Activated T-cell treated with anti-CD3 and anti-CD28 coated beads, Interleukin-2, amount 50 U/mL, for 72 hours (primary cell): ENCODE measurements around the gene NEK6. TPM values are rescaled to one million over a fixed set of nuclear protein-coding genes. Genes with fewer than 3 reads are reported as not detected.

ENCODE experiments used
- ATAC-seq, 2 donors: fragments of 150-1000 bp; cut with Tn5 transposase; replicated peaks in 1 of 2; 2 replicates each; pipeline ENCODE4 v1.10.0; 2021; ENCODE audit warnings: moderate library complexity in 2 of 2, mild to moderate bottlenecking in 1 of 2
- DNase-seq, 2 donors: peaks; one replicate each; pipeline ENCODE4 v3.0.0; 2021 to 2022; ENCODE audit warnings: mixed read lengths in 1 of 2
- H3K27ac Mint-ChIP-seq: one replicate; pipeline ENCODE4 v1.8.0; 2022; ENCODE audit warnings: mild to moderate bottlenecking, moderate library complexity, mixed read lengths
- H3K27me3 Mint-ChIP-seq: one replicate; pipeline ENCODE4 v1.8.0; 2022; ENCODE audit warnings: low read depth, mixed read lengths
- H3K36me3 Mint-ChIP-seq, 2 donors: one replicate each; pipeline ENCODE4 v1.8.0; 2022; ENCODE audit warnings: mixed read lengths in 2 of 2, mild to moderate bottlenecking in 1 of 2; ENCODE audit not compliant: insufficient read depth in 2 of 2
- H3K4me1 Mint-ChIP-seq: one replicate; pipeline ENCODE4 v1.8.0; 2022; ENCODE audit warnings: low read depth, mixed read lengths
- H3K4me3 Mint-ChIP-seq, 2 donors: one replicate each; pipeline ENCODE4 v1.8.0; 2022; ENCODE audit warnings: mild to moderate bottlenecking in 2 of 2, mixed read lengths in 2 of 2, moderate library complexity in 2 of 2
- H3K9me3 Mint-ChIP-seq, 2 donors: one replicate each; pipeline ENCODE4 v1.8.0; 2022; ENCODE audit warnings: mixed read lengths in 2 of 2
- total RNA-seq, 2 donors: library from RNA; stranded (reverse); gene quantifications; one replicate each; pipeline ENCODE4 v1.2.3, GENCODE V29; 2022

Gene NEK6
- total RNA-seq, 2 donors from 2014 or later = 8.1 to 8.5 TPM

DNA sequence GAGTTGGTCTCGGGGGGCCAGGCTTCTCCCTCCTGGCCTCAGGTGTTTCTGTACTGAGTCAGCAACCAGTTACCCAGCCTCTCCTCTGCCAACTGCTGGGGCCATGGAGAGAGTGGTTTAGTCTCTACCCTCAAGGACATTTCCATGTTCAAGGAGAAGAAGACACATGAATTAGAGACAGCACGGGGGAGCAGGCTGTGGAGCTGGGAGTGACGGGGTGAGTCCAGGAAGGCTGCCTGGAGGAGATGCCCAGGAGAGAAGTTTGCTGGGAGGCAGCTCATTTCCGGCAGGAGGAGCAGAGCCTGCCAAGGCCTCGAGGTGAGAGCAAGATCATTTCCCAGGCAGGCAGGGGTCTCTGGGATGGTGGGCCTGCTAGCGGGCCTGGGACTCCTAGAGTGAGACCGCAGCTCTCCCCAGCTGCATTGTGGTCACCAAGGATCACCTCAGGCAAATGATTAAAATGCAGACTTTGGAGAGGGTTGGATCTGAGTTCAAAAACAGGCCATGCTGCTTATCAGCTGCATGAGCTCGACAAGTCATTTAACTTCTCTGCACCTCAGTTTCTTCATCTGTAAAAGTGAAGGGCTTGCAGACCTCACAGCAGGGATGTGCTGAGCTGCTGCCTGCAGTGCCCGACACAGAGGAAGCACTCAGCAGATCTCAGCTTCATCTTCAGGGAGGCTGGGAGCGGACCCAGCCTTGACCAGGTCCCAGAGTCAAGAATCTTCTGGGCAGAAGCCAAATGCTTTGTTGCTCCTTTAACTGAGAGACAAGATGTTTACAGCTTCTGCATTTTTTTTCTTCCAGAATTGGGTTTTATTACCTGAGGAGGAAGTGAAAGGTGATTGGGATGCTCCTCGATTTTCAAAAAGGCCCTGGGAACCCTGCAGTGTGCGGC is 35.2 kb downstream of the NEK6 start:
- Mint-ChIP-seq H3K4me1 (peaks cover 45% of the 10 kb centered on the region), H3K9me3 (no peaks in the 10 kb centered on the region), H3K36me3 (no peaks in the 10 kb centered on the region), H3K27ac (no peak overlapping the region), H3K27me3 (peaks cover 7% of the 10 kb centered on the region), H3K4me3 (peak overlapping the region; percentile 23 to 70)
- no peak for DNase-seq
- ATAC-seq = peak in 1 of 2 donors; percentile 8

DNA sequence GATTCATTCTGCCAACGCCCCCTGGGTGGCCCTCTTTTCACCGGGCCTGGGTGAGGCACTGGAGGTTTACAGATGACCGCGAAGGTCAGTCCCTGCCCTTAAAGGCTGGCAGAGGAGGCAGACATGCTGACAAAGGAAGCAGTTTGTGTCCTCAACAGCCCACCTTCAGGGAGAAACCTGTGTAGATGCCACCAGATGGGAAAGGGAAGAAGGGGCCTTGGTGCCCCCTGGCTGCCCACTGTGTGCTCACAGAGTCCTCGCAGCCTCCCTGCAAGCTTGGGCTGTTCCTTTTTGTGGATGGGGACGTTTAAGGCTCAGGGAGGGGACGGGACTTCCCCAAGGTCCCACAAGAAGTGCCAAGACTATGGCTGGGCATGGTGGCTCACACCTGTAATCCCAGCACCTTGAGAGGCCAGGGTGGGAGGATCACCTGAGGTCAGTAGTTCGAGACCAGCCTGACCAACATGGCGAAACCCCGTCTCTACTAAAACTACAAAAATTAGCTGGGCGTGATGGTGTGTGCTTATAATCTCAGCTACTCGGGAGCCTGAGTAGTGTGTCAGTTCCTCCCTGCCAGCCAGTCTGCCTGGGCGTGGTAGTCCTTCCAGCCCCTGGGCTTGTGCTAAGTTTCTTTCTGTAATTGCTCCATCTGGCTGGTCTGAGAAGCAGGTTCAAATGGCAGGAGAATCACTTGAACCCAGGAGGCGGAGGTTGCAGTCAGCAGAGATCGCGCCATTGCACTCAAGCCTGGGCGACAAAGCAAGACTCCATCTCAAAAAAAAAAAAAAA is 36.2 kb downstream of the NEK6 start:
- Mint-ChIP-seq H3K36me3 (no peaks in the 10 kb centered on the region), H3K27ac (no peak overlapping the region), H3K27me3 (peaks cover 7% of the 10 kb centered on the region), H3K4me1 (peaks cover 44% of the 10 kb centered on the region), H3K9me3 (no peaks in the 10 kb centered on the region), H3K4me3 (no peak overlapping the region)
- peak in 1 of 2 donors; percentile 41 for DNase-seq
- ATAC-seq = peak in 1 of 2 donors; percentile 34

DNA sequence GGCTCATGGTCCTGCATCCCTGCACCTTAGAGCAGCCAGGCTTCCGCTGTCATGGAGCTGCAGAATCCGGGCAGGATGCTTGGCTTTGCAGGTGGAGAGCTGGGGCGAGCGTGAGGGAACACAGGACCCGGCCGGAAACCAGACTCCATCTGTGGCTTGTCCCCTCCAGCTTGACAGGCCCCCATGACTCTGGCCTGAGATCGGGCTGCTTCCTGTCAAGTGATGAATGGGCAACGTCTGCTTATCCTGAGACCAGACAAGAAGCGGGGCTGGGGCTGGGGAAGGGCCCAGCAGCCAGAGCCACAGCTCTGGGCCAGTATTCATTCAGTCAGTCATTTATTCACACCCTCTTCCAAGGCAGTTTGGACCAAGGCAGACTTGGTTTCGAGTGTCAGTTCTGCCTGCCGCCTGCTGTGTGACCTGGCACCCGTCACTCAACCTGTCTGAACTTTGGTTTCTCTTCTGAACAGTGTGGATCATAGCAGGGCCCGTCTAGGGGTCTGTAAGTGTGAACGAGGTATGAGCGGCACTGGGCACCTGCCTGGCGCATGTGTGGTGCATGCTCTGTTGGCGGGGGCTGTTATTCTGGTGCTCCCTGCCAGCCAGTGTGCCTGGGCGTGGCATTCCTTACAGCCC is 37.5 kb downstream of the NEK6 start:
- no peak for DNase-seq
- Mint-ChIP-seq H3K9me3 (no peaks in the 10 kb centered on the region), H3K4me3 (no peak overlapping the region), H3K27ac (no peak overlapping the region), H3K4me1 (peaks cover 44% of the 10 kb centered on the region), H3K36me3 (no peaks in the 10 kb centered on the region), H3K27me3 (peaks cover 7% of the 10 kb centered on the region)
- ATAC-seq = no peak

DNA sequence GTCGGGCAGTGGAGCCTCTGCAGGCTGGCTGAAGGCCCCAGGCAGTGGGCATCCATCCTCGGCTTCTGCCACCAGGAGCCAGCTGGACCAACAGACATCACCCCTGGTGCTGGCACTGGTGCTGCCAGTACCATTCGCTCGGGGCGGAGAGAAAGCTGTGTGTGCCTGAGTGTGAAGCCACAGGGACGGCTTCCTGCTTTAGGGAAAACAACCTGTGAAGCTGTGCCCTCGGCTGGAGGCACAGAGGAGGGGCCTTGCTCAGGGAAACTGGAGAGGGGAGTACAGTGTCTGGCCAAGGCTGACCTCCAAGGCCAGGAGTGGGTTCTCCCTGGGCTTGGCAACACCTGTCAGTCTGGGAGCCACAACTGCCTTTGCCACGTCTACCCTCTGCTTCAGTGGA is 38.3 kb downstream of the NEK6 start:
- H3K27ac Mint-ChIP-seq = no peak overlapping the region
- H3K4me1 Mint-ChIP-seq = peaks cover 38% of the 10 kb centered on the region
- no peak for ATAC-seq
- H3K4me3 Mint-ChIP-seq = no peak overlapping the region
- H3K9me3 Mint-ChIP-seq = no peaks in the 10 kb centered on the region
- no peak for DNase-seq
- peaks cover 7% of the 10 kb centered on the region for H3K27me3 Mint-ChIP-seq
- no peaks in the 10 kb centered on the region for H3K36me3 Mint-ChIP-seq

DNA sequence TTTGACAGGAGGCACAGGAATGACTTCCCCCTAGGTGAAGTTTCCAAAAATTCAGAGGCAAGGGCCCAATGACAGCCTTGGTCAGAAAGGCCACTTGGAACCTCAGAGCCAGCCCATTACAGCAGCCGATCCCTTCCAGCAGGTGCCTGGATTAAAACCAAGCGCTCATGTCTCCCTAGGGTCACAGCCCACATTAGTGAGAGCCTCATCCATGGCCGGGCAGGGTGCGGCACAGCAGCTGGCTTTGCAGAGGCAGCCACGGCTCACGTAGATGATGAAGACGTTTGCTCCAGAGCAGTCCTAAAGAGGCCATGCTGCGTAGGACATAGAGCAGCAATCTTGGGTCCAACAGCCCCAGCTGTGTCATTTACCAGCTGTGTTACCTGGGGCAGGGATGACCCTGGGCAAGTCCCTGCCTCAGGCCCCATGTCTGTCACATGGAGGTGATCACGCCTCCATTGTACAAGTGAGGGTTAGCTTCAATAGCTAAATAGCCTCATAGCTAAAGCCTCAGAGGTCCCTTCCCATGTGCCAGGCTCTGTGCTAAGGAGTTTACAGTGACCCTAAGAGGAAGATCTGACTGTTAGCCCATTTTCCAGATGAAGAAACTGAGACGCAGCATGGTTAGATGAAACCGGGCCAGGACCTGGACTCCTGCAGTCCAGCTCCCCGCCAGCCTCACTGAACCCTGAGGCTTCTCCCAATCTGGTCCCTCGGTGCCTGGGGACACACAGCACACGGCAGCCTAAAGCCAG is 39.2 kb downstream of the NEK6 start:
- ATAC-seq = no peak
- Mint-ChIP-seq H3K4me3 (no peak overlapping the region), H3K9me3 (no peaks in the 10 kb centered on the region), H3K36me3 (no peaks in the 10 kb centered on the region), H3K27me3 (peaks cover 7% of the 10 kb centered on the region), H3K4me1 (peaks cover 29% of the 10 kb centered on the region), H3K27ac (no peak overlapping the region)
- DNase-seq = no peak

DNA sequence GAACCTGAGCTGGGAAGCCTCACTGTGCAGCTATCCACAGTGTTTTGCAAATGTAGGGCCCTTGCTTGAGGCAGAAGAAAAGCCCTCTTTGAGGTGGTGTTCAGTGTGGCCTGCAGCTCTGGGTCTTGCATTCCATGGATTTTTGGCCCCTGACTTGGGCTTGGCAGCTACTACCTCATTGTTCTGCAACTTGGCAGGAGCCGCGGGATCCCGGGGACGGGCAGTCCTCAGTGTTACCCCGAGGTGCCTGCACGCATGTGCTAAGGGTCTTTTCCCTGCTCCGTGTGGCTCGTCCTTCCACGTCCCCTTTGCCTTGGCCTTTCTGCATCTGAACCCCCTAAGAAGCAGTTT is 39.8 kb downstream of the NEK6 start:
- no peaks in the 10 kb centered on the region for H3K36me3 Mint-ChIP-seq
- H3K4me3 Mint-ChIP-seq = no peak overlapping the region
- H3K27ac Mint-ChIP-seq = no peak overlapping the region
- peaks cover 24% of the 10 kb centered on the region for H3K4me1 Mint-ChIP-seq
- no peak for DNase-seq
- H3K9me3 Mint-ChIP-seq = no peaks in the 10 kb centered on the region
- H3K27me3 Mint-ChIP-seq = peaks cover 7% of the 10 kb centered on the region
- no peak for ATAC-seq

DNA sequence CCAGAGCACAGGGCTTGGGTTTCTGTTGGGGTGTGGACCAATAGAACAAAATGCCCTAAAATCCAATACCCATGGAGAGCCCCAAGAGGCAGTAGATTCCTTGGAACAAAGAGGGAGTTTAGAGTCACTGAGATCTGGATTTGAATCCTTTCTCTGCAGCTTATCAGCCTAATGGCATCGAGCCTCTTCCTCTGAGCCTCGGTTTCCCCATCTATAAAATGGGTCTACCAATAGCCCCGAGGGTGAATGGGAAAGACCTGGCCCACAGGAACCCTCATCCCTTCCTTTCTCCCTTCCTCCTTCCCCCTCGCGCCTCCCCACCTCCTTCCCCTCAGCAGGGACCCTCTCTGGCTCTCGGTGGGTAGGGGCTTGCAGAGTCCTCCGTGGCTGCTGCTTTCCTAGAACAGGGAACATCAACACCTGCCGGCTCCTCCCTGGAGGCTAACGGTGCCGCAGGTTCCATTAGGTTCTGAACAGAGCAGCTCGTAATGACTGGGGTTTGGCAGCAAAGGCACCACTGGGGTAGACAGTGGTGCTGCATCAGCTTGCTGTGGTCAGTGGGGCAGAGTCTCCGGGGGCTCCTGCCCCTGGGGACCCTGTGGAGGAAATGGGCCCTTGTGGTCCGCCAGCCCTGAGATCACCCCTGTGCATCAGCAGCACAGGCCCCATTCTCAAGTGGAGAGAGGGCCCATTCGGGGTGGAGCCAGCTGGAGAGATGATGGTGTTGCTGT is 40.3 kb downstream of the NEK6 start:
- H3K4me1 Mint-ChIP-seq = peaks cover 18% of the 10 kb centered on the region
- H3K36me3 Mint-ChIP-seq = no peaks in the 10 kb centered on the region
- no peak overlapping the region for H3K27ac Mint-ChIP-seq
- peaks cover 7% of the 10 kb centered on the region for H3K27me3 Mint-ChIP-seq
- H3K4me3 Mint-ChIP-seq = no peak overlapping the region
- ATAC-seq = no peak
- H3K9me3 Mint-ChIP-seq = no peaks in the 10 kb centered on the region
- DNase-seq = no peak

DNA sequence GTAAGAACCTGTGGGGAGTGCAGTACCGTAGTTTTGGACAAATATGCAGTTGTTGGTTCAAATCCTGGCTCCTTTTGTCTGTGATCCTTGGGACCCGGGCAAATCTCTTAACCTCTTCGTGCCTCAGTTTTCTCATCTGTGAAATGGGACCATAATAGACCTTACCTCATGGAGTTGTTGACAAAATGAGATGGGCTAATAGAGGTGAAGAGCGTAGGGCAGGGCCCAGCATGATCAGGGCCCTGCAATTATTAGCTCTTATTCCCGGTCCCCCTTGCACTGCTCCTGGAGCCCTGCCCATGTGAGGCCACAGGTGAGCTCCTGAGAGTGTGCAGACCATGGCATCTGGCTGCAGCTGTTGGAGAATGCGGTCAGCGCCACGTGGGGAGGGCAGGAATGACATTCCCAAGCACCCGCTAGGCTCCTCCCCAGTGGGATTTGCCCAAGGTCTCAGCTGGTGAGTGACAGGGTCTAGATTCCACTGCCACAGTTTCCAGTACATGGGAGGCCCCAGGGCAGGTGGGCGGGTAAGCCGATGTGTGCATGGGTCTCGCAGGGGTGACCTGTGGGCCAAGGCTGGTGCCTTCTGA is 41.0 kb downstream of the NEK6 start:
- no peak for ATAC-seq
- Mint-ChIP-seq H3K4me3 (no peak overlapping the region), H3K27ac (no peak overlapping the region)

DNA sequence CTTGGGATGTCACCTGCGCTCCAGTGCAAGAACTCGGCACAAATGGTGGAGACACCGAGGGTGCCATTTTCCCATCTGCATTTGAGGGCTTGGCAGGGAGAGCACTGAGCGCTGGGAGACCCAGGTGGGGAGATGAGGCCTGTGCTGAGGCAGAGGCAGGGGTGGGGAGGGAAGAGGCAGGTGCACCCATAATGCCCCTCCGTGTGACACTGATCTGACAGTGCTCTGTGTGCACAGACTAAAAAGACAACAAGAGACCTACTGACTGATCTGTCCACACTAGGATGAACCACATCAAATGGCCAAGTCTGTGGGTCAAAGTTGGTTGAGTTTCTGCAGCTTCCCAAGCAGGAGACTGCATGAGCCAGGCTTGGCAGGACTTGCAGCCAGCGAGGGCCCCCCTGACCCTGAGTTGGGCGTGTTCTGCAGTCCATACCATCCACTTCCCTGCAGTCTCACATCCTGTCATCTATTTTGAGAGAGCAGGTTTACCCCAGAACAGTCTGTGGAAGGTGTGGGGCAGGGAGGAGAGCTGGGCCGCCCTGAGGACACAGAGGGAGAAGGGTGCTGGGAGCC is 41.9 kb downstream of the NEK6 start:
- Mint-ChIP-seq H3K27ac (no peak overlapping the region), H3K9me3 (no peaks in the 10 kb centered on the region), H3K4me3 (no peak overlapping the region), H3K36me3 (no peaks in the 10 kb centered on the region), H3K4me1 (peaks cover 9% of the 10 kb centered on the region), H3K27me3 (peaks cover 3% of the 10 kb centered on the region)
- no peak for ATAC-seq
- no peak for DNase-seq

More for the DNA sequence above, 41.0 kb downstream of the NEK6 start:
- H3K36me3 Mint-ChIP-seq = no peaks in the 10 kb centered on the region
- peaks cover 11% of the 10 kb centered on the region for H3K4me1 Mint-ChIP-seq
- no peaks in the 10 kb centered on the region for H3K9me3 Mint-ChIP-seq
- no peak for DNase-seq
- H3K27me3 Mint-ChIP-seq = peaks cover 7% of the 10 kb centered on the region

DNA sequence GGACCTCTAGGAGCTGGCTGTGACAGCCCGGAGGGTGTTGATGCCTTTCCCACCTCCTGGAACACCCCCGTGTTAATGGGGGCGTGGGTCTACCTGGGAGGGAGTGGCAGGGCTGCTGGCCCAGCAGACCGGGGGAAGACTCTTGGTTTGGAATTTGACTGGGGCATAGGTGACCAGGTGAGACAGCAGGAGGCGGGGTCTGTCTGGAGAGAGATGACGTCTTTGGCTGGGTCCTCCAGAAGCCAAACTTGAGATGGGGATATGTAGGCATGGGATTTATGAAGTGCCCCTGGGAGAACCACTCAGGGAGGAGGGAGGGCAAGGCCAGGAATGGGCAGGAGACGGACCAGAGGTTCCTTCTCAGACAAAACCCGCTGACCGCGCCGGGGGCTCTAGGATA is 42.6 kb downstream of the NEK6 start:
- DNase-seq (no peak), ATAC-seq (no peak)
- H3K4me1 Mint-ChIP-seq = peaks cover 5% of the 10 kb centered on the region
- no peaks in the 10 kb centered on the region for H3K36me3 Mint-ChIP-seq
- H3K4me3 Mint-ChIP-seq = no peak overlapping the region
- no peaks in the 10 kb centered on the region for H3K27me3 Mint-ChIP-seq
- no peak overlapping the region for H3K27ac Mint-ChIP-seq
- H3K9me3 Mint-ChIP-seq = no peaks in the 10 kb centered on the region

DNA sequence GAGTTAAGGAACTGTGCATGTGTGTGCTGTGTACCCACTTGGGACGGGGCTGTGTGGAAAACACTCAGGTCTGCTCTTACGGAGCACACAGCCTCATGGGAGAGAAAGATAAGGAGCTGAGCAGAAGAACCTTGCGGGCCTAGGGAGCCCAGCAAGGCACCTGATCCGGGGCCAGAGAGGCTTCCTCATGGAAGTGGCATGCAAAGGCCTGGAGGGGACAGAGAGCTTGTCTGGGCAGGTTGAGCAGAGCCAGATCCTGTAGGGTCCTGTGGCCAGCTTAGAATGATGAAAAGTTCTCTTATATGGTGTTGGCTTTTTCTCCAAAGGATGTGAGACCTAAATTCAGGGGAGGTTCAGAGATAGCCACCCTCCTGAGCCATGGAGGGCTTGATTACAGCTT is 45.2 kb downstream of the NEK6 start:
- H3K4me3 Mint-ChIP-seq = no peak overlapping the region
- no peak overlapping the region for H3K27ac Mint-ChIP-seq
- H3K36me3 Mint-ChIP-seq = no peaks in the 10 kb centered on the region
- DNase-seq (no peak), ATAC-seq (no peak)
- H3K4me1 Mint-ChIP-seq = peaks cover 16% of the 10 kb centered on the region
- no peaks in the 10 kb centered on the region for H3K9me3 Mint-ChIP-seq
- no peaks in the 10 kb centered on the region for H3K27me3 Mint-ChIP-seq

DNA sequence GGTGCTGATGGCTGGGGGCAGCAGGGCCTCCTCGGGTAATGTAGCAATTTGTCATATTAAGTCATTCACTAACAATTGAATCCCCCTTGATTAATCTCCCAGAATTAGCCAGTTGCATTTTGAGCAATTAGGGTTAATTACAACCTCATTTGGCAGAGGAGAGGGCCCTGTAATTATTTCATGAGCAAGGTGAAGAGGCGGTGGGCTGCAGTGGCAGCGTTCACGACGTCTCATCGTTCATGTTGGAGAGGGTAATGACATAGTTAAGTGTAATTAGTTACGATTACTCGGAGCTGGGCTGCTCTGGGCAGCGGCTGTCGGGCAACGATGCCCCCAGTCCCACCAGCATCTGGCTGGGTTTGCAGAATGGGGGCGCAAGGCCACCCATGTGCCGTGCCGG is 46.0 kb downstream of the NEK6 start:
- Mint-ChIP-seq H3K36me3 (no peaks in the 10 kb centered on the region), H3K27ac (no peak overlapping the region), H3K9me3 (no peaks in the 10 kb centered on the region), H3K4me3 (no peak overlapping the region), H3K27me3 (no peaks in the 10 kb centered on the region), H3K4me1 (peaks cover 16% of the 10 kb centered on the region)
- ATAC-seq = no peak
- no peak for DNase-seq
